K562 (cell line): ENCODE results near the gene NUP155. TPM values are rescaled to one million over a fixed set of nuclear protein-coding genes. Genes with fewer than 3 reads are reported as not detected.

Source experiments
- CBX1 ChIP-seq: sonication (generic); IDR thresholded peaks from 2 replicates; pipeline ENCODE4 v1.6.1; 2016; ENCODE audit warnings: antibody characterized with exemption, low read depth, mild to moderate bottlenecking
- CBX5 ChIP-seq: IDR thresholded peaks from 2 replicates; pipeline ENCODE4 v1.6.1; 2014; ENCODE audit warnings: low read depth, borderline replicate concordance
- CREB1 ChIP-seq, 2 experiments: sonication (generic) in 1 of 2; formaldehyde crosslinking in 1 of 2; IDR thresholded peaks; 2 replicates each; pipeline versions ENCODE4 v1.6.1 to v1.8.0; 2012 to 2022; ENCODE audit warnings: inconsistent platforms in 1 of 2, mild to moderate bottlenecking in 1 of 2, missing genetic modification reagents in 1 of 2, moderate library complexity in 1 of 2
- CREM ChIP-seq: IDR thresholded peaks from 2 replicates; pipeline ENCODE4 v1.6.1; 2014; ENCODE audit warnings: antibody characterized with exemption, low read depth
- CXXC5 ChIP-seq: fragments of 250-450 bp; sonication (Bioruptor Pico); IDR thresholded peaks from 2 replicates; pipeline ENCODE4 v1.8.0; 2022; ENCODE audit warnings: inconsistent platforms, mild to moderate bottlenecking, moderate library complexity
- EP400 ChIP-seq: fragments of 450-650 bp; IDR thresholded peaks from 2 replicates; pipeline ENCODE4 v1.6.1; 2017; ENCODE audit warnings: antibody characterized with exemption, mild to moderate bottlenecking, moderate library complexity
- GMEB1 ChIP-seq: fragments of 250-450 bp; sonication (Bioruptor Pico); IDR thresholded peaks from 2 replicates; pipeline ENCODE4 v1.4.0; 2020; ENCODE audit warnings: mild to moderate bottlenecking
- HDAC1 ChIP-seq, 2 experiments: fragments of 450-650 bp; IDR thresholded peaks; 2 replicates each; pipeline ENCODE4 v1.6.1; 2016 to 2017; ENCODE audit warnings: inconsistent platforms in 1 of 2, mild to moderate bottlenecking in 1 of 2, moderate library complexity in 1 of 2
- NCOR1 ChIP-seq: fragments of 450-650 bp; IDR thresholded peaks from 2 replicates; pipeline ENCODE4 v1.6.1; 2016; ENCODE audit warnings: mild to moderate bottlenecking, moderate library complexity
- POLR2A ChIP-seq: fragments of 450-650 bp; conservative IDR thresholded peaks from 2 replicates; pipeline ENCODE4 v1.6.1; 2016
- RBBP5 ChIP-seq: fragments of 200-600 bp; sonication (generic); IDR thresholded peaks from 2 replicates; pipeline ENCODE4 v1.6.1; 2012; ENCODE audit warnings: borderline replicate concordance, mild to moderate bottlenecking, low read length, control low read depth, inconsistent platforms; ENCODE audit not compliant: insufficient read depth, poor library complexity, severe bottlenecking
- SIN3B ChIP-seq: fragments of 450-650 bp; IDR thresholded peaks from 2 replicates; pipeline ENCODE4 v1.6.1; 2017; ENCODE audit warnings: low read depth, mild to moderate bottlenecking, moderate library complexity
- TCF7 ChIP-seq: sonication (generic); IDR thresholded peaks from 2 replicates; pipeline ENCODE4 v1.6.1; 2016; ENCODE audit warnings: antibody characterized with exemption, borderline replicate concordance
- THAP12 ChIP-seq: fragments of 250-450 bp; sonication (Bioruptor Pico); IDR thresholded peaks from 2 replicates; pipeline ENCODE4 v1.9.0; 2021; ENCODE audit warnings: mild to moderate bottlenecking, inconsistent platforms
- ZNF175 ChIP-seq: fragments of 200-800 bp; sonication (Bioruptor generic); IDR thresholded peaks from 2 replicates; pipeline ENCODE4 v1.6.1; 2016; ENCODE audit warnings: low read depth, mild to moderate bottlenecking, missing genetic modification characterization, missing compliant biosample characterization
- polyA plus RNA-seq, 8 experiments: library from polyadenylated mRNA; depleted of rRNA in 4 of 8; stranded (reverse) in 5 of 8; unstranded in 3 of 8; fragments of >200 nt; fragmentation: Nextera tagmentation in 2 of 8; fragmentation: Illumina TruSeq in 1 of 8; extraction: Ambion mirVana in 2 of 8; extraction: Trizol in 1 of 8; gene quantifications; 2 replicates each; pipeline versions ENCODE4 v1.2.1 to v1.2.3, GENCODE V29; 2011 to 2014; ENCODE audit warnings: inconsistent platforms in 1 of 8, missing spikeins in 1 of 8
- total RNA-seq, 7 experiments: library from RNA; depleted of rRNA in 6 of 7; stranded (reverse); fragments of >200 nt in 6 of 7; fragmentation: Illumina TruSeq in 2 of 7; extraction: Trizol in 2 of 7; gene quantifications; 2 replicates each; pipeline versions ENCODE4 v1.2.1 to v1.2.3, GENCODE V29; 2011 to 2021; ENCODE audit warnings: low replicate concordance in 1 of 7
- TF ChIP-seq, protein P1 (sequence below), 2 experiments: fragments of 200-800 bp in 1 of 2; sonication (Bioruptor generic) in 1 of 2; sonication (generic) in 1 of 2; formaldehyde crosslinking in 1 of 2; IDR thresholded peaks in 1 of 2; conservative IDR thresholded peaks in 1 of 2; 2 replicates each; pipeline versions ENCODE4 v1.5.0 to v1.6.1; 2016 to 2020; ENCODE audit warnings: missing compliant biosample characterization in 1 of 2, missing genetic modification characterization in 1 of 2, missing genetic modification reagents in 1 of 2
- TF ChIP-seq, protein P2 (sequence below), 3 experiments: IDR thresholded peaks in 2 of 3; conservative IDR thresholded peaks in 1 of 3; 2 replicates each; pipeline ENCODE4 v1.5.1; 2011 to 2012; ENCODE audit warnings: low read length in 3 of 3, mild to moderate bottlenecking in 3 of 3, control low read depth in 2 of 3, improper control_type of control experiment in 1 of 3, inconsistent platforms in 1 of 3, low read depth in 1 of 3, mixed read lengths in 1 of 3, moderate library complexity in 1 of 3; ENCODE audit not compliant: insufficient read depth in 2 of 3

NUP155 gene
- total and polyA plus RNA-seq, 9 of the 15 experiments (the other 6 are each of a cell fraction or from before 2014, with no cell fraction given) = 39.3 to 130 (median 77.0) TPM

DNA sequence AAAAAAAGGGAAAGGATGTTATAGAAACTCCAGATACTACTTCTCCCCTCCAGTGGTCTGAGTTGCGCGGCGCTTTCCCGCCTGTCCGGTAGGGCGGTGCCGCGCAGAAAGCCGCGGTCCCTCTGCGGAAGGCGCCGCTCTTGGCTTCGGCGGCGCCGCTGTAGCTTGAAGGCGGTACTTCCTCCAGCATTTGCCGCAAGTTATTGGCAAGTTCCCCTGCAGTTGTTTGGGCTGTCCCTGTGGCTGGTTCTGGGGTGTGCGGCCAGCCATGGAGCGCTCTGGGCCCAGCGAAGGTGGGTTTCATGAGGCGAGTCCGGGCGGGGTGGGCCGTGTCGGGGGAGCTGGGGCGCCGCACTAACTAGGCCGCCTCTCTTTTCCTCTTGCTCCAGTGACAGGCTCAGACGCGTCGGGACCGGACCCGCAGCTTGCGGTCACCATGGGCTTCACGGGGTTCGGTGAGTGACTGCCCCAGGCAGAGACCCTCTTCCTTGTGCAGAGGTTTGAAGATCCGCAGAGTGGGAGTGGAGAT, 8.3 kb upstream of the NUP155 start, which contains the start of gene WDR70 (continued):
- TF ChIP-seq, protein P1, sequence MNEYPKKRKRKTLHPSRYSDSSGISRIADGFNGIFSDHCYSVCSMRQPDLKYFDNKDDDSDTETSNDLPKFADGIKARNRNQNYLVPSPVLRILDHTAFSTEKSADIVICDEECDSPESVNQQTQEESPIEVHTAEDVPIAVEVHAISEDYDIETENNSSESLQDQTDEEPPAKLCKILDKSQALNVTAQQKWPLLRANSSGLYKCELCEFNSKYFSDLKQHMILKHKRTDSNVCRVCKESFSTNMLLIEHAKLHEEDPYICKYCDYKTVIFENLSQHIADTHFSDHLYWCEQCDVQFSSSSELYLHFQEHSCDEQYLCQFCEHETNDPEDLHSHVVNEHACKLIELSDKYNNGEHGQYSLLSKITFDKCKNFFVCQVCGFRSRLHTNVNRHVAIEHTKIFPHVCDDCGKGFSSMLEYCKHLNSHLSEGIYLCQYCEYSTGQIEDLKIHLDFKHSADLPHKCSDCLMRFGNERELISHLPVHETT (CRISPR knock-in tag; conservative IDR thresholded peaks at IDR 0.05 in 1 of 2, IDR thresholded peaks at IDR 0.05 in 1 of 2) = 0 out of 4 replicates have a peak, but pooled peaks of 1 of the 2 experiments have one; percentile 51
- TF ChIP-seq TCF7 (peak; percentile 66; the same call in 1 of the 2 replicates), CXXC5 (peak; percentile 98), NCOR1 (peak; percentile 34; the same call in 1 of the 2 replicates), HDAC1 (IDR thresholded peaks at IDR 0.05) (peak in 1 of 2 experiments; percentile 65; a peak in 1 of 4 replicates), CREB1 (IDR thresholded peaks at IDR 0.05) (peak; percentile 61), CREB1 (CRISPR knock-in tag; IDR thresholded peaks at IDR 0.05) (peak; percentile 28; the same call in 1 of the 2 replicates), CBX5 (peak; percentile 56; the same call in 1 of the 2 replicates), ZNF175 (CRISPR knock-in tag) (0 out of 2 replicates have a peak, but pooled peaks have one; percentile 58), CREM (peak; percentile 83), THAP12 (peak; percentile 99), POLR2A (peak; percentile 87), EP400 (peak; percentile 71), SIN3B (peak; percentile 91), CBX1 (peak; percentile 84; the same call in 1 of the 2 replicates), RBBP5 (peak; percentile 82), GMEB1 (CRISPR knock-in tag) (peak; percentile 77)
- TF ChIP-seq, protein P2, sequence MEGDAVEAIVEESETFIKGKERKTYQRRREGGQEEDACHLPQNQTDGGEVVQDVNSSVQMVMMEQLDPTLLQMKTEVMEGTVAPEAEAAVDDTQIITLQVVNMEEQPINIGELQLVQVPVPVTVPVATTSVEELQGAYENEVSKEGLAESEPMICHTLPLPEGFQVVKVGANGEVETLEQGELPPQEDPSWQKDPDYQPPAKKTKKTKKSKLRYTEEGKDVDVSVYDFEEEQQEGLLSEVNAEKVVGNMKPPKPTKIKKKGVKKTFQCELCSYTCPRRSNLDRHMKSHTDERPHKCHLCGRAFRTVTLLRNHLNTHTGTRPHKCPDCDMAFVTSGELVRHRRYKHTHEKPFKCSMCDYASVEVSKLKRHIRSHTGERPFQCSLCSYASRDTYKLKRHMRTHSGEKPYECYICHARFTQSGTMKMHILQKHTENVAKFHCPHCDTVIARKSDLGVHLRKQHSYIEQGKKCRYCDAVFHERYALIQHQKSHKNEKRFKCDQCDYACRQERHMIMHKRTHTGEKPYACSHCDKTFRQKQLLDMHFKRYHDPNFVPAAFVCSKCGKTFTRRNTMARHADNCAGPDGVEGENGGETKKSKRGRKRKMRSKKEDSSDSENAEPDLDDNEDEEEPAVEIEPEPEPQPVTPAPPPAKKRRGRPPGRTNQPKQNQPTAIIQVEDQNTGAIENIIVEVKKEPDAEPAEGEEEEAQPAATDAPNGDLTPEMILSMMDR (IDR thresholded peaks at IDR 0.05 in 2 of 3, conservative IDR thresholded peaks at IDR 0.05 in 1 of 3; ENCODE audit: insufficient read depth in 2 of 3, low read depth in 1 of 3, low read length in 3 of 3) = peak; percentile 89 to 92 (median 90)
